ENCODE data around the gene NPHP4.

NPHP4 gene

DNA sequence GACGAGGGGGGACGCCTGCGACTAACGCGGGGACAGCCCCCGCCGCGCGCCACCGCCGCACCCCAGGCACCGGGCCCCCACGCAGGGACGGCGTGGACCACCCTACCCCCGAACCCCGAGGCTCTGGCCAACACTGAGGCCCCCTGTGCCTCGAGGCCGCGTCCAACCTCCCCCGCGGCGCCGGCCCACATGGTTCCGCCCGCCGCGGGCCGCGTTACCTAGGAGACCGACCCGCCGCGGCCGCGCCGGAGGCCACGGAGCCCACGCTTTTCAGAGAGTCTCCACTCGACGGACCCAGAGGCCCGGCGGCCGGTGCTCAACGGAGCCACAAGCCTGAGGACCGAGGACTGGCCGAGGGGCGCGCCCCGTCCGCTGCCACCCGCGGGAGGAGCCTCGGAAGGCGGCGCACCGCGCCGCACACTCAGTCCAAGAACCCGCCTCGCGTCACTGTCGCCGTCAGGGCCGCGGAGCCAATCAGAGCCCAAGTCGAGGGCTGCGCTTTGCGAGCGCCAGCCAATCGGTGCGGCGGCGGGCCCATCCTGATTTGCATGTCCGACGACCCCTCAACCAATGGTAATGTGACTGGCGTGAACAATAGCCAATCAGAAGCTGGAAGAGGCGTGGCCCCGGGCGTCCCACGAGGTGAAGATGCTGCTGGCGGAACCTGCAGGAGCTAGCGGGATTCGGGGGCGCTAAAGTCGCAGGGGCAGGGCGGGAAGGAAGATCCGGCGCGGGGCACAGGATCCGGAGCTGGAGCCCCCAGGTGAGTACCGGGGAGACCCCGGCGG lies at the start of gene NPHP4:
NPHP4 (minus strand) TSS at position 400 of the 788 bp plus-strand sequence. CDS start 6,136 bp downstream, outside the sequence.
- peak within 1 kb of the TSS; percentile 68; the same call in 1 of the 2 replicates for H3K27ac ChIP-seq
- H3K9ac ChIP-seq (ENCODE audit: insufficient read length) = peak within 1 kb of the TSS; percentile 89
- peak within 1 kb of the TSS; percentile 99 for H3K4me3 ChIP-seq
- DNase-seq (ENCODE audit: low read depth, low spot score) = peak; percentile 100
- no peaks in the 10 kb centered on the region for H3K36me3 ChIP-seq (ENCODE audit: insufficient read depth, low read length)
- no peak for TF ChIP-seq EZH2 (IDR thresholded peaks at IDR 0.05)
- TF ChIP-seq POLR2AphosphoS5 (IDR thresholded peaks at IDR 0.05; ENCODE audit: borderline replicate concordance, low read depth, low read length) = peak; percentile 78; the same call in 1 of the 2 replicates
- H3K9me3 ChIP-seq (ENCODE audit: low read depth, low read length) = no peaks in the 10 kb centered on the region

DNA sequence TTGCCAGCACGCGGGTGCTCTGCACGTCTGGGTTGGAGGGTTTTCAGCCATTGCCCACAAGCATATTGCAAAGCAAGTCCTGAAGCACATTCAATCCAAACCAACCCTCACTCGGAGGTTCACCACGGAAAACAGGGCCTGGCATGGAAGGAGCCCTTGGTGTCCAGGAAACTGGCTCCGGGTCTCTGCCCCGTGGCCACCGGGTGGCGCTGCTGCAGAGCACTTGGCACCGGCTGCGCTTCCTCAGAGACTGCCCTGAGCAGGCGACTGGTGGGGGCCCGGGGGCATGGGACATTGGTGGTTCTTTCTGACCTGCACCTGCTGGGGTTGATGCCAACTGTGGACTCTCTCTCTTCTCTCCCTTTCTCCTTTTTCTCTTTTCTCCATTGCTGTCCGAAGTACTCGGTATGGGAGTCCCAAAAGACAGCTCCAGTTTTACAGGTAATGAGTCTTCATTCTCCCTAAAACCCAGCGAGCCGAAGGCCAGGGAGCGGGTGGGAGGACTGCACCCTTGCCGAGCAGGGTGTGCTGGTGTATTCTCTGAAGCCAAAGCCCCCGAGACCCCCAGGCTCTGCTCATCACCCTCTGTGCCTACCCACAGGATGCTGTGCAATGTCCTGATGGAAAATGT lies 49.3 kb upstream of the NPHP4 start:
- Histone ChIP-seq H3K4me3 (no peak overlapping the region), H3K9ac (ENCODE audit: insufficient read length) (no peak overlapping the region), H3K27ac (no peak overlapping the region), H3K9me3 (ENCODE audit: low read depth, low read length) (no peaks in the 10 kb centered on the region), H3K36me3 (ENCODE audit: insufficient read depth, low read length) (no peaks in the 10 kb centered on the region)
- TF ChIP-seq EZH2 (IDR thresholded peaks at IDR 0.05) (no peak), POLR2AphosphoS5 (IDR thresholded peaks at IDR 0.05; ENCODE audit: borderline replicate concordance, low read depth, low read length) (no peak), FOXP2 (optimal IDR thresholded peaks at IDR 0.05; ENCODE audit: control extremely low read depth, extremely low read length, insufficient read depth) (no peak)
- no peak for DNase-seq (ENCODE audit: low read depth, low spot score)

DNA sequence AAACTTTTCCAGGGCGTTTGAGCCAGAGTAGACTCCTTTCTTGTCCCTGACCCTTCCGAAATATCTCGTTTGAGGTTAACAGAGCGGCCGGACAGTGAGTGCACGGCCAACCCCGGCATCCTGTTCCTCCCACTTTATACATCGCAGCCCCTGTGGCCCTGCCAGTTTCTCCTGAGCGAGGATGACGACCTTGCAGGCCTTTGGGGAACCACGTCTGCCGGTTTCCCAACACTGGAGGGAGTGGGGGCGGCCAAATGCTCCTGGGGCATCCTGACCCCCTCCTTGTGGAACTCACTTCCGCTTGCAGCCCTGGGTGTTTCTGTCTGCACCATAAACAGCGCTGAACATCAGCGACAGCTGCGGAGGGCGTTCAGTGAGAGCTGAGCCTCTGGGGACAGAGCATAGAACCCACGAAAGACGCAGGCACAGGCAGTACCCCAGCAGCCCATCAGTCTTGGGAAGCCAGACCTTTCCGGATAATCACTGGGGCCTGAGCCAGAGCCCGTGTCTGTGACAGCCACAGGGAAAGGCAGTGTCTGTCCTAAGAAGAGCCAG lies 48.7 kb upstream of the NPHP4 start:
- no peak for TF ChIP-seq EZH2 (IDR thresholded peaks at IDR 0.05)
- no peak for TF ChIP-seq POLR2AphosphoS5 (IDR thresholded peaks at IDR 0.05; ENCODE audit: borderline replicate concordance, low read depth, low read length)
- no peak for TF ChIP-seq FOXP2 (optimal IDR thresholded peaks at IDR 0.05; ENCODE audit: control extremely low read depth, extremely low read length, insufficient read depth)
- H3K27ac ChIP-seq = no peak overlapping the region
- no peak overlapping the region for H3K4me3 ChIP-seq
- H3K36me3 ChIP-seq (ENCODE audit: insufficient read depth, low read length) = no peaks in the 10 kb centered on the region
- no peak overlapping the region for H3K9ac ChIP-seq (ENCODE audit: insufficient read length)
- no peaks in the 10 kb centered on the region for H3K9me3 ChIP-seq (ENCODE audit: low read depth, low read length)
- no peak for DNase-seq (ENCODE audit: low read depth, low spot score)

DNA sequence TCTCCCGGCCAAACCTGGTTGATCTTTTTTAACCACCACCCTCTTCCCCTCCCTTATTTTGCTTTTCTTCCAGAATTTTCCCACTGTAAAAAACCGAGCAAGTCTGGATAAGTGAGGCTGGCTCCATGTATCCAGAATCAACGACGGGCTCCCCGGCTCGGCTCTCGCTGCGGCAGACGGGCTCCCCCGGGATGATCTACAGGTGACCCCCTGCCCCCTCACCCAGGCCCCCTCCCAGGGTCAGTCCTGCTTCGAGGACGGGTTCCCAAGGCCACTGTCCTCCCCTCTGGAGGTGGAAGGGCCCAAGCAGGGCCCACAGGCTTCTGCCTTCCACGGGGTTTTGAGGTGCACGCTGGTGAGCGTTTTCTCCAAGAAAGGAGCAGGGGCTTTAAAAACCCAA lies 48.2 kb upstream of the NPHP4 start:
- no peak for TF ChIP-seq POLR2AphosphoS5 (IDR thresholded peaks at IDR 0.05; ENCODE audit: borderline replicate concordance, low read depth, low read length)
- no peak overlapping the region for H3K4me3 ChIP-seq
- no peaks in the 10 kb centered on the region for H3K36me3 ChIP-seq (ENCODE audit: insufficient read depth, low read length)
- no peak for DNase-seq (ENCODE audit: low read depth, low spot score)
- H3K9ac ChIP-seq (ENCODE audit: insufficient read length) = no peak overlapping the region
- no peaks in the 10 kb centered on the region for H3K9me3 ChIP-seq (ENCODE audit: low read depth, low read length)
- H3K27ac ChIP-seq = no peak overlapping the region

DNA sequence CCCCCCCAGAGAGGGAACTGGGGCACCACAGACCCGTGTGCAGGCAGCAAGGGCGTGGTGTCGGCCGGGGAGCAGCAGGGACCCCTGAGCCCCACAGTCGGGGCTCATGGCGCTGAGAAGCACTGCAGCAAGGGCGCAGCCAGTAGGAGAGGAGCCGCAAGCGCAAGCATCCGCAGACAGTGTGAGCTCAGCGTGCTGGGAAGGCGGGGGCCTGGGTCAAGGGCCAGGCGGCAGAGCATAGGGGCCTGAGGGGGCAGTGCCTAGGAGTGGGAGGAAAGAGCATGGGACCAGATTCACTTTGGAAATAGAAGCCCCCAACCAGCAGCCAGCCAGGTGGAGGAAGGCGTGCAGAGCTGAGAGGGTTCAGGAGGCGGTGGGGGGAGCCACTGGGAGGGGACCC lies 46.8 kb upstream of the NPHP4 start:
- Histone ChIP-seq H3K9ac (ENCODE audit: insufficient read length) (no peak overlapping the region), H3K9me3 (ENCODE audit: low read depth, low read length) (no peaks in the 10 kb centered on the region), H3K27ac (no peak overlapping the region), H3K36me3 (ENCODE audit: insufficient read depth, low read length) (no peaks in the 10 kb centered on the region), H3K4me3 (no peak overlapping the region)
- no peak for DNase-seq (ENCODE audit: low read depth, low spot score)
- TF ChIP-seq FOXP2 (optimal IDR thresholded peaks at IDR 0.05; ENCODE audit: control extremely low read depth, extremely low read length, insufficient read depth) = no peak
- TF ChIP-seq POLR2AphosphoS5 (IDR thresholded peaks at IDR 0.05; ENCODE audit: borderline replicate concordance, low read depth, low read length) = no peak
- TF ChIP-seq EZH2 (IDR thresholded peaks at IDR 0.05) = no peak

DNA sequence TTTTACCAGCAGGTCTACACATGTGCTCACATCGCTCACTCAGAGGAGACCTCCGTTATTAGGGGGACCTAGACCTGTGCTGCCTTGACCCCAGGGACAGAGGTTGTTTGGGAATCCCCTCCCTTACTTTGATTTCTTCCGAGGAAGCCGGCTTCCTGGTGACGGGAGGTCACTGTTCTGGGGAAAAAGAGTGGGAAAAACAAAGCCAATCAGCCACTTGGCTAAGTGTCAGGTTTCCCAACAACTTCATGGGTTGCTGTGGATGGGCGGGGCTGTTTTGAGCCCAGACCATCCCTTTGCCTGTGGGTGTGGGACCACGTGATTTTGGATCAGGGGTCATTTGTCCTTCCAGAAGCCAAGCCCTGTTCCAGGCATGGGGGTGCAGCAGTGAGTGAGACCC lies 46.4 kb upstream of the NPHP4 start:
- Histone ChIP-seq H3K27ac (no peak overlapping the region), H3K9me3 (ENCODE audit: low read depth, low read length) (no peaks in the 10 kb centered on the region), H3K9ac (ENCODE audit: insufficient read length) (no peak overlapping the region), H3K36me3 (ENCODE audit: insufficient read depth, low read length) (no peaks in the 10 kb centered on the region), H3K4me3 (no peak overlapping the region)
- DNase-seq (ENCODE audit: low read depth, low spot score) = no peak
- TF ChIP-seq EZH2 (IDR thresholded peaks at IDR 0.05) (no peak), POLR2AphosphoS5 (IDR thresholded peaks at IDR 0.05; ENCODE audit: borderline replicate concordance, low read depth, low read length) (no peak), FOXP2 (optimal IDR thresholded peaks at IDR 0.05; ENCODE audit: control extremely low read depth, extremely low read length, insufficient read depth) (no peak)

DNA sequence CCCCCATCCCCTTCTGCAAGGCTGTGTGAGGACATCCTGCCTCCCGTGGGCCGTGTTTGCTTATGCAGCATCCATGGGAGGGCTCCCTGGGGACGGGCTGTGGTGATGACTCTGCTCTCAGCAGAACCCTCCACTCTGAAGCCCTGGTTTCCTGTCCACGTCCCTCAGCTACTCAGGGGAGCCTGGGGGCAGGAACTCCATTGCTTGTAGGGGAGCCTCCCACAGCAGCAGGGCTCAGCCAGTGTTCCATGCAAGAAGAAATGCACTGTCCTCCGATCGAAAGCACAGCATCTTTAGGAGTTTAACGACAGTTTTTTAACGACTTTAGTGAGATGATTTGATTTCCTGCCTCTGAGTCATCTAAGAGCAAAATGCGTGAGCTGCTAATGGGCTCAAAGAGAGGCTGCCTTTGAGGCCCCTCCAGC lies 45.1 kb upstream of the NPHP4 start:
- Histone ChIP-seq H3K27ac (no peak overlapping the region), H3K4me3 (no peak overlapping the region), H3K9me3 (ENCODE audit: low read depth, low read length) (no peaks in the 10 kb centered on the region), H3K36me3 (ENCODE audit: insufficient read depth, low read length) (no peaks in the 10 kb centered on the region), H3K9ac (ENCODE audit: insufficient read length) (no peak overlapping the region)
- DNase-seq (ENCODE audit: low read depth, low spot score) = peak; percentile 86
- TF ChIP-seq EZH2 (IDR thresholded peaks at IDR 0.05) (no peak), FOXP2 (optimal IDR thresholded peaks at IDR 0.05; ENCODE audit: control extremely low read depth, extremely low read length, insufficient read depth) (peak; percentile 83), POLR2AphosphoS5 (IDR thresholded peaks at IDR 0.05; ENCODE audit: borderline replicate concordance, low read depth, low read length) (peak; percentile 70)

DNA sequence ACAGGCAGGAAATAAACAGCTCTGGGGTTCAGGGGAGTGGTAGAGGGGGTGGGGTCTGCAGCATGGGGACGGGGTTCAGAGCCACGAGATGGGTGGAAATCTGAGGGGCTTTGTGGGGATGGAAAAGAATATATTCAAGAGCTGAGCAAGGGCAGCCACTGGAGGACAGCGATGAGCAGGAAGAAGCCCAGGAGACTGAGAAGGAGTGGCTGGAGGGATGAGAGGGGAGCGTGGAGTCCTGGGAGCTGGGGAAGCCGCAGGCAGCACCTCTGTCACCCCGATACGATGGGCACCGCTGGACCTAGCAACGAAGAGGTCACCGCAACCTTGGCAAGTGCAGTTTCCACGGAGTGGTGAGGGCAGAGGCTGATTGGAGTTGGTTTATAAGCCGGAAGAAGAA lies 43.5 kb upstream of the NPHP4 start:
- H3K36me3 ChIP-seq (ENCODE audit: insufficient read depth, low read length) = no peaks in the 10 kb centered on the region
- DNase-seq (ENCODE audit: low read depth, low spot score) = no peak

More for the DNA sequence above, 43.5 kb upstream of the NPHP4 start:
- Histone ChIP-seq H3K9me3 (ENCODE audit: low read depth, low read length) (no peaks in the 10 kb centered on the region), H3K9ac (ENCODE audit: insufficient read length) (no peak overlapping the region), H3K27ac (no peak overlapping the region), H3K4me3 (no peak overlapping the region)
- TF ChIP-seq EZH2 (IDR thresholded peaks at IDR 0.05) (no peak), POLR2AphosphoS5 (IDR thresholded peaks at IDR 0.05; ENCODE audit: borderline replicate concordance, low read depth, low read length) (no peak), FOXP2 (optimal IDR thresholded peaks at IDR 0.05; ENCODE audit: control extremely low read depth, extremely low read length, insufficient read depth) (no peak)

Measured in SK-N-MC (cell line).